GM19023 (cell line): Measurements from ENCODE around the gene SELENOP.

Source experiments
- ATAC-seq: cut with Tn5 transposase; IDR thresholded peaks from one replicate; pipeline ENCODE4 v1.9.1; 2021; ENCODE audit warnings: mild to moderate bottlenecking, moderate library complexity; ENCODE audit not compliant: unreplicated experiment

Gene SELENOP

GRCh38 chr5:42750507-42750906, 61.2 kb downstream of the SELENOP start:
- no peak for ATAC-seq
